GM23338 (cell line): ENCODE data around the gene KCNJ3. TPM values are rescaled to one million over a fixed set of nuclear protein-coding genes. Genes with fewer than 3 reads are reported as not detected.

Experiments
- ATAC-seq: fragments of 200-7000 bp; cut with Tn5 transposase; 3 replicates; pipeline ENCODE4 v1.9.1; 2020
- DNase-seq: peaks from one replicate; pipeline ENCODE4 v3.0.0-alpha.2; 2015; ENCODE audit warnings: low spot score
- H2AFZ ChIP-seq: fragments of 200-600 bp; sonication (generic); 2 replicates; pipeline ENCODE4 v1.8.0; 2016; ENCODE audit warnings: antibody characterized with exemption, mild to moderate bottlenecking, moderate library complexity
- H3F3A ChIP-seq: fragments of 200-600 bp; sonication (generic); replicated peaks from 2 replicates; pipeline ENCODE4 v1.8.0; 2017; ENCODE audit warnings: antibody characterized with exemption, mixed run types, low read depth
- H3K27ac ChIP-seq: fragments of 200-600 bp; sonication (generic); 2 replicates; pipeline ENCODE4 v1.6.1; 2016; ENCODE audit warnings: low read depth
- H3K27me3 ChIP-seq: fragments of 200-600 bp; sonication (generic); 2 replicates; pipeline ENCODE4 v1.8.0; 2016; ENCODE audit warnings: mild to moderate bottlenecking, mixed run types, moderate library complexity; ENCODE audit not compliant: insufficient read depth
- H3K36me3 ChIP-seq: fragments of 200-600 bp; sonication (generic); 2 replicates; pipeline ENCODE4 v1.8.0; 2016; ENCODE audit warnings: mild to moderate bottlenecking; ENCODE audit not compliant: insufficient read depth
- H3K4me1 ChIP-seq: fragments of 200-600 bp; sonication (generic); 2 replicates; pipeline ENCODE4 v1.8.0; 2016; ENCODE audit warnings: mild to moderate bottlenecking, moderate library complexity; ENCODE audit not compliant: insufficient read depth
- H3K4me2 ChIP-seq: fragments of 200-600 bp; sonication (generic); 2 replicates; pipeline ENCODE4 v1.7.1; 2017; ENCODE audit warnings: mixed run types
- H3K4me3 ChIP-seq: fragments of 200-600 bp; sonication (generic); 2 replicates; pipeline ENCODE4 v1.6.1; 2016; ENCODE audit warnings: mixed run types
- H3K79me2 ChIP-seq: fragments of 200-600 bp; sonication (generic); replicated peaks from 2 replicates; pipeline ENCODE4 v1.8.0; 2017; ENCODE audit warnings: mild to moderate bottlenecking; ENCODE audit not compliant: insufficient read depth
- H3K9me2 ChIP-seq: fragments of 200-600 bp; sonication (generic); 2 replicates; pipeline ENCODE4 v1.8.0; 2017; ENCODE audit not compliant: insufficient read depth
- H4K20me1 ChIP-seq: fragments of 200-600 bp; sonication (generic); replicated peaks from 2 replicates; pipeline ENCODE4 v1.8.0; 2017; ENCODE audit warnings: mild to moderate bottlenecking; ENCODE audit not compliant: insufficient read depth
- H3K27ac Mint-ChIP-seq: 2 replicates; pipeline ENCODE4 v1.8.0; 2020; ENCODE audit warnings: inconsistent platforms, mild to moderate bottlenecking, moderate library complexity, mixed read lengths
- H3K27me3 Mint-ChIP-seq: 3 replicates; pipeline ENCODE4 v1.8.0; 2022; ENCODE audit warnings: low read depth, mild to moderate bottlenecking, moderate library complexity, mixed read lengths, inconsistent platforms; ENCODE audit not compliant: insufficient read depth, poor library complexity
- H3K36me3 Mint-ChIP-seq: 3 replicates; pipeline ENCODE4 v1.8.0; 2021; ENCODE audit warnings: low read depth, mild to moderate bottlenecking, inconsistent platforms, moderate library complexity, mixed read lengths
- H3K4me1 Mint-ChIP-seq: 3 replicates; pipeline ENCODE4 v1.8.0; 2020; ENCODE audit warnings: mild to moderate bottlenecking, inconsistent platforms, mixed read lengths
- H3K4me3 Mint-ChIP-seq: 3 replicates; pipeline ENCODE4 v1.8.0; 2021; ENCODE audit warnings: moderate library complexity, mild to moderate bottlenecking, inconsistent platforms, mixed read lengths
- H3K9me3 Mint-ChIP-seq: 3 replicates; pipeline ENCODE4 v1.8.0; 2020; ENCODE audit warnings: moderate library complexity, mild to moderate bottlenecking, inconsistent platforms, mixed read lengths
- CREB1 ChIP-seq: fragments of 250-450 bp; sonication (Bioruptor Pico); IDR thresholded peaks from 2 replicates; pipeline ENCODE4 v1.5.0; 2020; ENCODE audit warnings: low read depth, mild to moderate bottlenecking, moderate library complexity
- EZH2 ChIP-seq: fragments of 200-600 bp; sonication (generic); IDR thresholded peaks from one replicate; pipeline ENCODE4 v1.8.0; 2017; ENCODE audit warnings: antibody characterized with exemption, mild to moderate bottlenecking, low read depth; ENCODE audit not compliant: unreplicated experiment
- EZH2phosphoT487 ChIP-seq: fragments of 200-600 bp; sonication (generic); IDR thresholded peaks from one replicate; pipeline ENCODE4 v1.8.1; 2018; ENCODE audit warnings: antibody characterized with exemption; ENCODE audit not compliant: unreplicated experiment
- NANOG ChIP-seq: IDR thresholded peaks from 2 replicates; pipeline ENCODE4 v1.6.1; 2016; ENCODE audit warnings: antibody characterized with exemption, borderline replicate concordance
- polyA plus RNA-seq: library from polyadenylated mRNA; unstranded; fragments of >200 nt; fragmentation: Nextera tagmentation; extraction: Ambion mirVana; gene quantifications from 2 replicates; pipeline ENCODE4 v1.2.1, GENCODE V29; 2016
- total RNA-seq: library from RNA; depleted of rRNA; stranded (reverse); fragments of >200 nt; shearing (Covaris generic); gene quantifications from 2 replicates; pipeline ENCODE4 v1.2.3, GENCODE V29; 2014

KCNJ3 gene
- total and polyA plus RNA-seq, 2 experiments from 2014 or later: 0.05 to 0.28 TPM

DNA sequence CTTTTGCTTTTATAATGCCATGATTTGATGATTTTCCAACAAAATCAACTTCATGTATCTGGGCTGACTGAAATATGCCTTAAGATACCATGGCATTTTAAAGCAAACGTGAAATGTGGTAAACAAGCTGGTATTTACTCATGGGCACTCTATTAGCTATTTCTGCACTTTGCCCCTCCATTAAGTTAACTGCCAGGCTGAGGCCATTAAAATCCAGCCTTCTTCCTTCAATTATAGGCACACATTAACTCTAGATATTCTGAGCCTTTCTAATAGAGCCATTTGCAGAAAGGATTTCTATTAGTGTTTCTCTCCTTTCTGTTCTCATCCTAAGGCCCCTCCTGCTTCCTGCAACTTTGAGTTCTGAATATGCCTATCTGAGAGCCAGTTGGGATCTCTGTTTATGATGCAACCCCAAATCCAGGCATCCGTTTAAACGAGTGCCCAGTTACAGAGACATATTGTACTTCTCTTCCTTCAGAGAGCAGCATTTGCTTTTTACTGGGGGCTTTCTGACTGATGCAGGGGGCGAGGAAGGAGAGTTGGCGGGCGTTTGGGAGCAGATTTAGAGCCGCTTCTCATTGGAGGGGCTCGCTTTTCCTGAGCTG lies 1.6 kb upstream of the KCNJ3 start:
- H3K27ac ChIP-seq: no peak overlapping the region
- TF ChIP-seq CREB1 (CRISPR knock-in tag) (no peak), EZH2 (peak; percentile 20), NANOG (no peak)
- Mint-ChIP-seq H3K9me3 (no peaks in the 10 kb centered on the region), H3K4me1 (peaks cover 15% of the 10 kb centered on the region; the same call in 2 of the 3 replicates), H3K4me3 (peak overlapping the region; percentile 81), H3K36me3 (no peaks in the 10 kb centered on the region; the same call in 2 of the 3 replicates), H3K27me3 (peaks cover 28% of the 10 kb centered on the region), H3K27ac (0 out of 2 replicates have a peak overlapping the region, but pooled peaks have one; percentile 23)
- no peaks in the 10 kb centered on the region for H3K9me2 ChIP-seq
- H3K4me3 ChIP-seq: peak overlapping the region; percentile 72
- peaks cover 7% of the 10 kb centered on the region; the same call in 1 of the 2 replicates for H3K4me1 ChIP-seq
- no peak for ATAC-seq
- H3K4me2 ChIP-seq: peak overlapping the region; percentile 80
- no peaks in the 10 kb centered on the region for H4K20me1 ChIP-seq
- no peak for DNase-seq
- H2AFZ ChIP-seq: peak overlapping the region; percentile 98
- H3K79me2 ChIP-seq: no peaks in the 10 kb centered on the region
- H3K27me3 ChIP-seq: peaks cover 56% of the 10 kb centered on the region
- H3K36me3 ChIP-seq: no peaks in the 10 kb centered on the region
- no peaks in the 10 kb centered on the region for H3F3A ChIP-seq

DNA sequence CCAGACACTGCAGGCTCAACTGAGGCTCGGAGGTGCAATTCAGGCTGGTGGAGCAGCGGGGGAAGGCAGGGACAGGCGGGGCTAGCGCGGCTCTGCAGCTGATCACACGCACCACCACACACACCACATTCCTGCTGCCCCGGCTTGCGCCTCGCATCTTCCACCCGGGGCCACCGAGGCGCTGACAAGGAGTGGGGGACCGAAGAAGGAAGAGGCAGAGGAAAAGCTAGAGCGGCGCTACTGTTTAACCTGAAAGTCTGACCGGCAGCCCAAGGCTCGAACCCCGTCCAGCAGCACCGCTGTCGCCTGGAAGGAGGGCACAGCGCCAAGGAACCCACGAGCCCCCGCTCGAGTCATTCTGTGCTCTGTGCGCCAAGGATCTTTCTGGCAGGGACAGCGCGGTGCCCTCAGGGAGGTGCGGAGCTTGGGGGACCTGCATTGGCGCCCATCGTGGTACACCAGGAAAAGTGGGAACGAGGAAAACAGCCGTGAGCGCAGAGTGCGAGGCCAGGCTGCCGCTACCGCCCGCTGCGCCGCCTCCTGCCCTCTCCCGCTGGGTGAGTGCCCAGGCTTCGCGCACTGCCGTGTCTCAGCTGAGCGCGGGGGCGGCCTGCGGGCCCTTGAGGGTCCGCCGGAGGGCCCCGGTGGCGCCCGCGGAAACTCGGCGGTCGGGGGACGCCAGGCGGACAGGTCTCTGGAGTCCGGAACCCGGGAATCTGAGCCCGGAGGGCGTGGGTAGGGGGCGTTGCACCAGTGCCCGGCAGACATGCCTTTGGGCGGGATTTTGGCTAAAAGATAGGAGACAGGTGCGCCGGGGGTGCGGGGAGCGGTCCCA lies 860 bp upstream of the KCNJ3 start:
- Mint-ChIP-seq H3K4me1 (peaks cover 15% of the 10 kb centered on the region; the same call in 2 of the 3 replicates), H3K27ac (0 out of 2 replicates have a peak overlapping the region, but pooled peaks have one; percentile 23), H3K27me3 (peaks cover 28% of the 10 kb centered on the region), H3K9me3 (no peaks in the 10 kb centered on the region), H3K36me3 (no peaks in the 10 kb centered on the region; the same call in 2 of the 3 replicates), H3K4me3 (peak overlapping the region; percentile 81)
- Histone ChIP-seq H3F3A (no peaks in the 10 kb centered on the region), H3K27me3 (peaks cover 56% of the 10 kb centered on the region), H4K20me1 (no peaks in the 10 kb centered on the region), H2AFZ (peak overlapping the region; percentile 98), H3K36me3 (no peaks in the 10 kb centered on the region), H3K9me2 (no peaks in the 10 kb centered on the region), H3K4me3 (peak overlapping the region; percentile 72), H3K27ac (no peak overlapping the region), H3K79me2 (no peaks in the 10 kb centered on the region), H3K4me2 (peak overlapping the region; percentile 80), H3K4me1 (peaks cover 7% of the 10 kb centered on the region; the same call in 1 of the 2 replicates)
- ATAC-seq: peak; percentile 80
- TF ChIP-seq EZH2 (peak; percentile 63), EZH2phosphoT487 (no peak)
- peak; percentile 60 for DNase-seq

DNA sequence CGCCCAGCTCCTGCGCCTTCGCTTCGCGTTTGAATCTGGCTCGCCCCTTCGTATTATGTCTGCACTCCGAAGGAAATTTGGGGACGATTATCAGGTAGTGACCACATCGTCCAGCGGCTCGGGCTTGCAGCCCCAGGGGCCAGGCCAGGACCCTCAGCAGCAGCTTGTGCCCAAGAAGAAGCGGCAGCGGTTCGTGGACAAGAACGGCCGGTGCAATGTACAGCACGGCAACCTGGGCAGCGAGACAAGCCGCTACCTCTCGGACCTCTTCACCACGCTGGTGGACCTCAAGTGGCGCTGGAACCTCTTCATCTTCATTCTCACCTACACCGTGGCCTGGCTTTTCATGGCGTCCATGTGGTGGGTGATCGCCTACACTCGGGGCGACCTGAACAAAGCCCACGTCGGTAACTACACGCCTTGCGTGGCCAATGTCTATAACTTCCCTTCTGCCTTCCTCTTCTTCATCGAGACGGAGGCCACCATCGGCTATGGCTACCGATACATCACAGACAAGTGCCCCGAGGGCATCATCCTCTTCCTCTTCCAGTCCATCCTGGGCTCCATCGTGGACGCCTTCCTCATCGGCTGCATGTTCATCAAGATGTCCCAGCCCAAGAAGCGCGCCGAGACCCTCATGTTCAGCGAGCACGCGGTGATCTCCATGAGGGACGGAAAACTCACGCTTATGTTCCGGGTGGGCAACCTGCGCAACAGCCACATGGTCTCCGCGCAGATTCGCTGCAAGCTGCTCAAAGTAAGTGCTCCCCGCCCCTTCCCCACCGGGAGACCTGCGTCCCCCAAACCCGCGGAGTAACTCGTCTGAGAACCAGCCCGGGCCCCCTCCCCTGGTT lies 453 bp downstream of the KCNJ3 start:
- Histone ChIP-seq H3K4me2 (peak overlapping the region; percentile 80), H3K27ac (no peak overlapping the region), H3K27me3 (peaks cover 56% of the 10 kb centered on the region), H4K20me1 (no peaks in the 10 kb centered on the region), H3K4me1 (peaks cover 7% of the 10 kb centered on the region; the same call in 1 of the 2 replicates), H3K4me3 (peak overlapping the region; percentile 72), H2AFZ (peak overlapping the region; percentile 97), H3K79me2 (no peaks in the 10 kb centered on the region), H3K9me2 (no peaks in the 10 kb centered on the region), H3K36me3 (no peaks in the 10 kb centered on the region), H3F3A (no peaks in the 10 kb centered on the region)
- H3K36me3 Mint-ChIP-seq: no peaks in the 10 kb centered on the region; the same call in 2 of the 3 replicates
- ATAC-seq: peak; percentile 10
- TF ChIP-seq CREB1 (CRISPR knock-in tag) (no peak), EZH2 (peak; percentile 67)
- H3K4me1 Mint-ChIP-seq: peaks cover 15% of the 10 kb centered on the region; the same call in 2 of the 3 replicates
- H3K9me3 Mint-ChIP-seq: no peaks in the 10 kb centered on the region
- no peak overlapping the region for H3K27ac Mint-ChIP-seq
- peak overlapping the region; percentile 81 for H3K4me3 Mint-ChIP-seq
- peaks cover 28% of the 10 kb centered on the region for H3K27me3 Mint-ChIP-seq
- DNase-seq: peak; percentile 44
